RWPE2 (cell line): ENCODE results near the gene CLEC16A.

Source experiments
- ATAC-seq: fragments of 200-7000 bp; cut with Tn5 transposase; 3 replicates; pipeline ENCODE4 v1.9.1; 2021; ENCODE audit warnings: low read depth
- DNase-seq: peaks from one replicate; pipeline ENCODE4 v3.0.0-alpha.2; 2020; ENCODE audit warnings: low spot score
- H3K27ac ChIP-seq: fragments of 450-650 bp; 2 replicates; pipeline ENCODE4 v1.5.1; 2017; ENCODE audit warnings: mild to moderate bottlenecking; ENCODE audit not compliant: poor library complexity, severe bottlenecking
- H3K27me3 ChIP-seq: fragments of 250-450 bp; sonication (Bioruptor Pico); 2 replicates; pipeline ENCODE4 v1.5.1; 2021; ENCODE audit warnings: mild to moderate bottlenecking, moderate library complexity; ENCODE audit not compliant: insufficient read depth, poor library complexity, severe bottlenecking
- H3K36me3 ChIP-seq: fragments of 250-450 bp; sonication (Bioruptor Pico); 2 replicates; pipeline ENCODE4 v1.5.1; 2020; ENCODE audit warnings: low read depth, mild to moderate bottlenecking, moderate library complexity
- H3K4me1 ChIP-seq: fragments of 250-450 bp; sonication (Bioruptor Pico); 2 replicates; pipeline ENCODE4 v1.5.1; 2021; ENCODE audit warnings: mild to moderate bottlenecking, moderate library complexity; ENCODE audit not compliant: insufficient read depth, poor library complexity, severe bottlenecking
- H3K4me3 ChIP-seq: fragments of 250-450 bp; sonication (Bioruptor Pico); 2 replicates; pipeline ENCODE4 v1.5.1; 2021; ENCODE audit warnings: mild to moderate bottlenecking, moderate library complexity; ENCODE audit not compliant: severe bottlenecking
- H3K9me3 ChIP-seq: fragments of 250-450 bp; sonication (Bioruptor Pico); 2 replicates; pipeline ENCODE4 v1.5.1; 2021; ENCODE audit warnings: mild to moderate bottlenecking, moderate library complexity; ENCODE audit not compliant: severe bottlenecking
- CTCF ChIP-seq: fragments of 450-650 bp; IDR thresholded peaks from one replicate; pipeline ENCODE4 v1.5.1; 2017; ENCODE audit warnings: mild to moderate bottlenecking, moderate library complexity; ENCODE audit not compliant: poor library complexity, severe bottlenecking

CLEC16A gene

GRCh38 chr16:11205065-11205699 lies 260.8 kb downstream of the CLEC16A start:
- Histone ChIP-seq H3K27ac (no peak overlapping the region), H3K9me3 (no peaks in the 10 kb centered on the region), H3K4me1 (peaks cover 25% of the 10 kb centered on the region), H3K4me3 (no peak overlapping the region), H3K36me3 (no peaks in the 10 kb centered on the region), H3K27me3 (no peaks in the 10 kb centered on the region)
- ATAC-seq (no peak), DNase-seq (no peak)
- TF ChIP-seq CTCF, result no peak

- Histone ChIP-seq H3K9me3 (no peaks in the 10 kb centered on the region), H3K27ac (no peak overlapping the region), H3K27me3 (no peaks in the 10 kb centered on the region), H3K36me3 (no peaks in the 10 kb centered on the region), H3K4me1 (peaks cover 25% of the 10 kb centered on the region), H3K4me3 (no peak overlapping the region)
- ATAC-seq (no peak), DNase-seq (no peak)
- TF ChIP-seq CTCF, result no peak
Measured at GRCh38 chr16:11205754-11206581, 261.6 kb downstream of the CLEC16A start.

GRCh38 chr16:11207646-11208045 lies 263.3 kb downstream of the CLEC16A start:
- no peak for TF ChIP-seq CTCF
- Histone ChIP-seq H3K4me3 (no peak overlapping the region), H3K4me1 (peaks cover 8% of the 10 kb centered on the region), H3K27me3 (no peaks in the 10 kb centered on the region), H3K27ac (no peak overlapping the region), H3K9me3 (no peaks in the 10 kb centered on the region), H3K36me3 (no peaks in the 10 kb centered on the region)
- no peak for ATAC-seq
- no peak for DNase-seq

GRCh38 chr16:11208916-11209665 lies 264.7 kb downstream of the CLEC16A start:
- no peaks in the 10 kb centered on the region for H3K9me3 ChIP-seq
- no peaks in the 10 kb centered on the region for H3K36me3 ChIP-seq
- peak overlapping the region; percentile 39 for H3K27ac ChIP-seq
- peaks cover 4% of the 10 kb centered on the region for H3K4me1 ChIP-seq
- no peak overlapping the region for H3K4me3 ChIP-seq
- no peak for TF ChIP-seq CTCF
- ATAC-seq, result peak; percentile 69
- no peak for DNase-seq
- no peaks in the 10 kb centered on the region for H3K27me3 ChIP-seq
